ENCODE results near the gene DIAPH1. TPM values are rescaled to one million over a fixed set of nuclear protein-coding genes. Genes with fewer than 3 reads are reported as not detected.

Gene DIAPH1
- total RNA-seq, 4 donors from 2014 or later = 55.4 to 150 (median 91.4) TPM

DNA sequence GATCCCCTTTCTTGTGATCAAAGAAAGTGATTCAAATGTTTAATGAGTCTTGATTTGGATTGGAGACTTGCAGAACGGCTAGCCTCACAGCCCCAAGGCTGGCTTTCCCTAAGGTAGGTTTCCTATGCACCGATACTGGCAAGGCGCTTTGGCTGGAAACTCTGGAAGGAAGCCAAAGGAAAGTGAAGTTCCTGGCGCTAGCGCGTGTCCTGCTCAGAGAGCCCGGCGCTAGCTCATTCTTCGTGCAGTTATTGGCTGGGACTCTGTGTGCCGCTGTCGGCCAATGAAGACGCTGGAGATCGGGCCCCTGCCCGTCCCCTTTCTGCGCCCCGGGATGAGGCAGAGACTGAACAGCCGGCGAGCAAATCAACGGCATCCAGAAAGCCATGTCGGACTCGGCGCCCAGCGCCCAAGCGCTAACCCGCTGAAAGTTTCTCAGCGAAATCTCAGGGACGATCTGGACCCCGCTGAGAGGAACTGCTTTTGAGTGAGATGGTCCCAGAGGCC lies 143.1 kb downstream of the DIAPH1 start, which contains the start of gene PCDHGC3:
Gene PCDHGC3 (plus strand): TSS at position 342 of the 507 bp plus-strand sequence. CDS start 151 bp downstream, at position 493.
- TF ChIP-seq POLR2AphosphoS5 (IDR thresholded peaks at IDR 0.05) (peak; percentile 59 to 67 (median 66)), EP300 (IDR thresholded peaks at IDR 0.05; ENCODE audit: low read depth) (no peak), POLR2A (IDR thresholded peaks at IDR 0.05) (peak; percentile 64), CTCF (IDR thresholded peaks at IDR 0.05) (peak in 3 of 5 experiments; percentile 6 to 35 (median 25))
- Histone ChIP-seq H3K9me3 (no peaks in the 10 kb centered on the region), H3K4me3 (peak within 1 kb of the TSS; percentile 46 to 75 (median 62)), H3K27me3 (peaks cover 7% of the 10 kb centered on the region), H3K4me1 (peaks cover 5 to 47% (median 23%) of the 10 kb centered on the region in 4 donors), H3K27ac (peak within 1 kb of the TSS; percentile 85 to 93 (median 89)), H3K36me3 (no peaks in the 10 kb centered on the region)
- intact Hi-C loops (cut with DNase I; ENCODE audit: low total_unique reads) = loop anchor here (5.0 kb wide), 1 partner anchor 37 kb away; no protein-coding TSS in a partner anchor
- in situ Hi-C loops (cut with MboI; ENCODE audit: low pct_ligation_motif_present in 1 of 4, low pct_unique_long_range_greater_than_20kb in 1 of 4, low sequenced_read_pairs in 3 of 4) = no loop called here
- peak; percentile 89 for DNase-seq
- WGBS, 2 donors (ENCODE audit: low coverage in 1 of 2) = 0 to 1% methylated on average over 8 to 24 of the region's 28 CpGs

GRCh38 chr5:141465351-141465750 lies 153.4 kb downstream of the DIAPH1 start:
- no peaks in the 10 kb centered on the region for H3K36me3 ChIP-seq
- no peak overlapping the region for H3K4me3 ChIP-seq
- 98 to 100% methylated on average over 1 to 3 of the region's 3 CpGs for WGBS, 2 donors (ENCODE audit: low coverage in 1 of 2)
- TF ChIP-seq CTCF (IDR thresholded peaks at IDR 0.05) = no peak
- TF ChIP-seq POLR2A (IDR thresholded peaks at IDR 0.05) = no peak
- TF ChIP-seq POLR2AphosphoS5 (IDR thresholded peaks at IDR 0.05) = no peak
- TF ChIP-seq EP300 (IDR thresholded peaks at IDR 0.05; ENCODE audit: low read depth) = no peak
- H3K9me3 ChIP-seq = peaks cover 0 to 3% of the 10 kb centered on the region in 2 donors
- in situ Hi-C loops (cut with MboI; ENCODE audit: low pct_ligation_motif_present in 1 of 4, low pct_unique_long_range_greater_than_20kb in 1 of 4, low sequenced_read_pairs in 3 of 4) = no loop called here
- intact Hi-C loops (cut with DNase I; ENCODE audit: low total_unique reads) = no loop called here
- no peak for DNase-seq
- no peaks in the 10 kb centered on the region for H3K27me3 ChIP-seq
- no peaks in the 10 kb centered on the region for H3K4me1 ChIP-seq
- no peak overlapping the region for H3K27ac ChIP-seq

Small RNAs within 50 kb of the gene (small RNA-seq; reads per million reads assigned to genes)
- gene RPS27AP10 = 0 reads per million in 4 donors

Other genes with a start within 250 kb of the DIAPH1 start
- gene PCDHGB3, start 248.8 kb downstream of the DIAPH1 start, total RNA-seq = 1 to 10 TPM; 1.4 to 3.8 (median 2.6) TPM
- 1 to 10 TPM; 2.4 to 7.5 (median 3.7) TPM for gene PCDHGA6, start 245.1 kb downstream of the DIAPH1 start, total RNA-seq
- gene PCDHGA7, start 236.3 kb downstream of the DIAPH1 start, total RNA-seq = 1 to 10 TPM; 2.0 to 8.6 (median 3.2) TPM
- 1 to 10 TPM in 2 of 4 donors, under 1 TPM in 2; 0.40 to 4.4 (median 2.4) TPM for gene PCDHGB4, start 231.3 kb downstream of the DIAPH1 start, total RNA-seq
- 10 to 100 TPM in 1 of 4 donors, 1 to 10 TPM in 3; 1.5 to 11.5 (median 2.5) TPM for gene PCDHGA8, start 226.4 kb downstream of the DIAPH1 start, total RNA-seq
- 10 to 100 TPM in 2 of 4 donors, 1 to 10 TPM in 2; 5.3 to 23.3 (median 9.2) TPM for gene PCDHGB5, start 221.1 kb downstream of the DIAPH1 start, total RNA-seq
- gene PCDHGA9, start 216.2 kb downstream of the DIAPH1 start, total RNA-seq = 1 to 10 TPM; 1.2 to 4.6 (median 3.4) TPM
- gene PCDHGB6, start 211.0 kb downstream of the DIAPH1 start, total RNA-seq = 1 to 10 TPM; 1.9 to 5.9 (median 4.7) TPM
- gene PCDHGA10, start 206.0 kb downstream of the DIAPH1 start, total RNA-seq = 1 to 10 TPM; 4.0 to 6.5 (median 6.1) TPM
- gene PCDHGB7, start 201.3 kb downstream of the DIAPH1 start, total RNA-seq = 10 to 100 TPM in 1 of 4 donors, 1 to 10 TPM in 3; 7.0 to 10.1 (median 9.1) TPM
- 1 to 10 TPM; 2.6 to 5.8 (median 4.4) TPM for gene PCDHGA11, start 197.9 kb downstream of the DIAPH1 start, total RNA-seq
- gene PCDHGA12, start 188.5 kb downstream of the DIAPH1 start, total RNA-seq = 10 to 100 TPM in 1 of 4 donors, 1 to 10 TPM in 3; 1.6 to 14.2 (median 4.8) TPM
- gene PCDHGC3, start 143.0 kb downstream of the DIAPH1 start, total RNA-seq = 10 to 100 TPM in 3 of 4 donors, 1 to 10 TPM in 1; 6.0 to 17.0 (median 13.6) TPM
- 10 to 100 TPM in 1 of 4 donors, 1 to 10 TPM in 3; 1.8 to 26.5 (median 2.7) TPM for gene PCDHGC4, start 134.0 kb downstream of the DIAPH1 start, total RNA-seq
- 1 to 10 TPM in 2 of 4 donors, under 1 TPM in 2; 0.20 to 2.5 (median 1.0) TPM for gene PCDHGC5, start 129.9 kb downstream of the DIAPH1 start, total RNA-seq
- gene HDAC3, start 17.8 kb upstream of the DIAPH1 start, total RNA-seq = 10 to 100 TPM; 12.7 to 45.1 (median 40.2) TPM
- 10 to 100 TPM in 1 of 4 donors, 1 to 10 TPM in 3; 4.4 to 19.1 (median 7.5) TPM for gene RELL2, start 18.0 kb upstream of the DIAPH1 start, total RNA-seq
- gene FCHSD1, start 32.4 kb upstream of the DIAPH1 start, total RNA-seq = 10 to 100 TPM; 26.1 to 69.9 (median 43.1) TPM
- 1 to 10 TPM; 1.1 to 4.0 (median 3.3) TPM for gene ARAP3, start 63.2 kb upstream of the DIAPH1 start, total RNA-seq

All from transverse colon (tissue), 4 donors.